Measurements from ENCODE around the gene NLK. TPM values are rescaled to one million over a fixed set of nuclear protein-coding genes. Genes with fewer than 3 reads are reported as not detected.
"Not testable (repeated sequence)": the region's sequence is repeated elsewhere in the genome, so short reads cannot be mapped to it uniquely, and the experiment has no call there.

Gene NLK
- total RNA-seq, 1 donor from 2014 or later, result 20.2 TPM

GRCh38 chr17:28055546-28056275 is 13.2 kb downstream of the NLK start:
- ATAC-seq (ENCODE audit: poor library complexity) (no peak), DNase-seq (no peak)
- intact Hi-C loops (cut with DNase I), result no loop called here

- ATAC-seq (ENCODE audit: poor library complexity), result no peak
- intact Hi-C loops (cut with DNase I), result no loop called here
- no peak for DNase-seq
Observed at GRCh38 chr17:28056276-28056620, 13.8 kb downstream of the NLK start.

- ATAC-seq (ENCODE audit: poor library complexity) (no peak), DNase-seq (no peak)
- intact Hi-C loops (cut with DNase I), result no loop called here
Observed at GRCh38 chr17:28057731-28058246, 15.3 kb downstream of the NLK start.

GRCh38 chr17:28059675-28060074 is 17.2 kb downstream of the NLK start:
- no peak for ATAC-seq (ENCODE audit: poor library complexity)
- DNase-seq, result no peak
- intact Hi-C loops (cut with DNase I), result no loop called here

- peak; percentile 48 for ATAC-seq (ENCODE audit: poor library complexity)
Observed at GRCh38 chr17:28065706-28066105, 23.2 kb downstream of the NLK start.

GRCh38 chr17:28069061-28069460 is 26.6 kb downstream of the NLK start:
- ATAC-seq (ENCODE audit: poor library complexity) (no peak), DNase-seq (no peak)
- intact Hi-C loops (cut with DNase I), result no loop called here

More at GRCh38 chr17:28065706-28066105, 23.2 kb downstream of the NLK start:
- intact Hi-C loops (cut with DNase I), result no loop called here
- no peak for DNase-seq

- intact Hi-C loops (cut with DNase I), result no loop called here
- ATAC-seq (ENCODE audit: poor library complexity), result no peak
Observed at GRCh38 chr17:28071179-28071578, 28.7 kb downstream of the NLK start.

GRCh38 chr17:28071891-28072606 is 29.6 kb downstream of the NLK start:
- DNase-seq (no peak), ATAC-seq (ENCODE audit: poor library complexity) (no peak)
- intact Hi-C loops (cut with DNase I), result no loop called here

More at GRCh38 chr17:28071179-28071578, 28.7 kb downstream of the NLK start:
- no peak for DNase-seq

- DNase-seq (no peak), ATAC-seq (ENCODE audit: poor library complexity) (no peak)
- intact Hi-C loops (cut with DNase I), result no loop called here
Observed at GRCh38 chr17:28072936-28073533, 30.6 kb downstream of the NLK start.

- intact Hi-C loops (cut with DNase I), result no loop called here
- ATAC-seq (ENCODE audit: poor library complexity) (no peak), DNase-seq (no peak)
Observed at GRCh38 chr17:28074010-28074409, 31.5 kb downstream of the NLK start.

- ATAC-seq (ENCODE audit: poor library complexity) (no peak), DNase-seq (no peak)
- intact Hi-C loops (cut with DNase I), result no loop called here
Observed at GRCh38 chr17:28076144-28076543, 33.7 kb downstream of the NLK start.

- intact Hi-C loops (cut with DNase I); DNase-seq; ATAC-seq (ENCODE audit: poor library complexity): not testable (repeated sequence)
Observed at GRCh38 chr17:28077140-28077539, 34.7 kb downstream of the NLK start.

- ATAC-seq (ENCODE audit: poor library complexity) (no peak), DNase-seq (no peak)
- intact Hi-C loops (cut with DNase I), result no loop called here
Observed at GRCh38 chr17:28078341-28079229, 36.1 kb downstream of the NLK start.

- ATAC-seq (ENCODE audit: poor library complexity) (no peak), DNase-seq (no peak)
- intact Hi-C loops (cut with DNase I), result no loop called here
Observed at GRCh38 chr17:28081467-28081866, 39.0 kb downstream of the NLK start.

- ATAC-seq (ENCODE audit: poor library complexity) (no peak), DNase-seq (no peak)
- intact Hi-C loops (cut with DNase I), result no loop called here
Observed at GRCh38 chr17:28085766-28086165, 43.3 kb downstream of the NLK start.

- DNase-seq (no peak), ATAC-seq (ENCODE audit: poor library complexity) (no peak)
- intact Hi-C loops (cut with DNase I), result no loop called here
Observed at GRCh38 chr17:28086519-28086918, 44.0 kb downstream of the NLK start.

GRCh38 chr17:28087743-28088142 is 45.3 kb downstream of the NLK start:
- intact Hi-C loops (cut with DNase I), result no loop called here
- DNase-seq (no peak), ATAC-seq (ENCODE audit: poor library complexity) (no peak)

GRCh38 chr17:28090551-28090950 is 48.1 kb downstream of the NLK start:
- no peak for DNase-seq
- ATAC-seq (ENCODE audit: poor library complexity), result no peak
- intact Hi-C loops (cut with DNase I), result no loop called here

GRCh38 chr17:28092088-28092487 is 49.6 kb downstream of the NLK start:
- DNase-seq (no peak), ATAC-seq (ENCODE audit: poor library complexity) (no peak)
- intact Hi-C loops (cut with DNase I), result no loop called here
